Islet precursor cell (in vitro differentiated cells): Measurements from ENCODE around the gene G6PD.
"Not testable (repeated sequence)": the region's sequence is repeated elsewhere in the genome, so short reads cannot be mapped to it uniquely, and the experiment has no call there.

ENCODE experiments used
- DNase-seq: peaks from one replicate; pipeline ENCODE4 v3.0.0-alpha.2; 2018

G6PD gene

GRCh38 chrX:154513716-154514115 is 32.9 kb downstream of the G6PD start:
- DNase-seq = no peak

DNA sequence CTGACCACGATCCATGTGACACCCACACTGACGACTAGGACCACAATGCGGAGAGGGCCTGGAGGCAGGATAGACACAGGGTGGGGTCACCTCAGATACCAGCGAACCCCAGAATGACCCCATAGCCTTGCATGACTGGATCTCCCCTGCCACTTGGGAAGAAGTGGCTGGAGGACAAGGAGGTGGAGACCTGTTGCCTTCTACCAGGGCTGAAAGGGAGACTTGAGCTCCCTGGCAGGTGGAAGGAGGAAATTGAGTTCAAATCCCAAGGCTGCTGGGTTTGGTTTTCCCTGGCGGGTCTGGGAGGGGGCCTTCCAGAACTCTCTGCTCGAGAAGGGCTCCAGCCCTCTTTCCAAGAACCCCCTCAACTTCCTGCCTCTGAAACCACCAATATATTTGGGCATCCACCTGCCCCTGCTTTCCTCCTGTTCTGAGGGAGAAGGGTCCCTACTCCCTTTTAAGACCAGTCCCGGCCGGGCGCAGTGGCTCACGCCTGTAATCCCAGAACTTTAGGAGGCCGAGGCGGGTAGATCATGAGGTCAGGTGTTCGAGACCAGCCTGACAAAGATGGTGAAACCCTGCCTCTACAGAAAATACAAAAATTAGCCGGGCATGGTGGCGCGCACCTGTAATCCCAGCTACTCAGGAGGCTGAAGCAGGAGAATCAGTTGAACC is 33.6 kb downstream of the G6PD start:
- DNase-seq = no peak

GRCh38 chrX:154511761-154512160 is 34.9 kb downstream of the G6PD start:
- no peak for DNase-seq

DNA sequence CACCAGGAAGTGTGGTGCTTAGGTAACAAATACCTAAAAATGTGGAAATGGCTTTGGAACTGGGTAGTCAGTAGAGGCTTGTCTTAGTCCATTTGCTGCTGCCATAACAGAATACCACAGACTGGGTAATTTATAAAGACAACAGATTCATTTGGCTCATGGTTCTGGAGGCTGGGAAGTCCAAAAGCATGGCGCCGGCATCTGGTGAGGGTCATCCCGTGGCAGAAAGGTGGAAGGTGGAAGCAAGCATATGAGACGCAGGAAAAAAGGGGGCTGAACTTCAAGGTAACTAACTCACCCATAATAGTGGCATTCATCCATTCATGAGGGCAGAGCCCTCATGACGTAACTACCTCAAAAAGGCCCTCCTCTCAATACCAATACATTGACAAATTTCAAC is 37.2 kb downstream of the G6PD start:
- no peak for DNase-seq

DNA sequence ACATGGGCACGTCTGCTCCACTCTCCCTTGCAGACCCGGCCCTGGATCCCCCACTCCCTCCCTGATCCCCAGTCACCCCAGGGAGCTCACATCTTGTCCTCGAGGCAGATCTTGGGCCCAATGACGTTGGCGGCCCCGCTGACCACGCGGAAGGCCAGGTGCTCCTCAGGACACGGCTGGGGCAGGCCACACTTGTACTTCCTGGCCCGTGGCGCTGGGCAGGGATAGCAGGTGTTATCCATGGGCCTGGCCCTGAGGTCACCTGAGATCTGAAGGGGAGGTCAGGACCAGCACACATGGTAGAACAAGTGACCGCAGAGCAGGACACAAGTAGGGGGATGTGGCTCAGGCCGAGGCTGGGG is 38.3 kb downstream of the G6PD start:
- DNase-seq = no peak

DNA sequence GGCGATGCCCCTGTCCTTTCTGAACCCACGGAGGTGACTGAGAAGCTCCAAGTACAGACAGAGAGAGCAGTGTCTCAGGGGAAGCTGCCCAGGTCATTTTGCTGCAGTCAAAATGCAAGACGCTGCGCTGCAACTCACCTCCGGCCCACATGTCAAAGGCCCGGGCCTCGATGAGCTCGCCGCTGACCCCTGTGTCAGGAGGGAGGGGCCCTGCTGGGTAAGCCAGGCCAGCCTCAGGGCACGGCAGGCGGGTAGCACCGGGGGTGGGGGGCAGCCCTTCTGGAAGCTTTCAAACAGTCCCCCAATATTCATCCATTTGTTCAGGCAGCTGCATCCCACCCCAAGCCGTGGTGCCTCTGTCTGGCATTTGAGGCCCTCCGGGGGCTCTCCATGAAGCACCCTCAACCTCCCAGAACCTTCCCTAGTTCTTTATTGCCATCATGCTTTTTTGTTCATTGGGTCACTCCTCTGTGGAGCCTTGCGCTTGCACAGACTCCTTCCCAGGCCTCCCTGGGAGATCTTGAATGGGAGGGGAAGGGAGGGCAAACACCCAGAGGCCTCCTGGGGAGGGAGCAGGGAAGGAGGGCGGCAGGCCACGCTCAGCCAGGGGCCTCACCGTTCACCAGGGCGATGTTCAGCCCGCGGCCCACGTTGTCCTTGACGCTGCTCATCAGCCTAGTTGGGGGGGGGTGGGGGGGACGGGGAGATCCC is 38.8 kb downstream of the G6PD start:
- no peak for DNase-seq

GRCh38 chrX:154506483-154507332 is 39.9 kb downstream of the G6PD start:
- no peak for DNase-seq

DNA sequence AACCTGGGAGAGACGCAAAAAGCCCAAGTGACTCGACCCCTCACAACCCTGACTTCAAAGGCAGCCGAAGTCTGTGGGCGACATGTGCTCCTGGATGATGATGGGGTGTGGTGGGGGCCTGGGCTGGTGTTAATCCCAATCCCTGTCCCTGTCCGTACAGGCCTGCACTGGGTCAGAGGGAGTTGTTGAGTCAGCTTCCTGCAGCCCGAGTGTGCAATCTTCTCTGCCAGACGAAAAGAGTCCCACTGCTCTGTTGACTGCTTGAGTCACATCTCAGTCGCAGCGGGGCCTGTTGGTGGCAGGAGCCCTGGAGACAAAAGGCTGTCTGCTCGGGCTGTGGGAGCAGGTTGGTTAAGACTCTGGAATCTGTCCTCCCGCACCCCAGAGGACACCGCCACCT is 40.9 kb downstream of the G6PD start:
- DNase-seq = peak; percentile 89

GRCh38 chrX:154502989-154503388 is 43.7 kb downstream of the G6PD start:
- no peak for DNase-seq

GRCh38 chrX:154502098-154502497 is 44.5 kb downstream of the G6PD start:
- no peak for DNase-seq

- not testable (repeated sequence) for DNase-seq
Measured at GRCh38 chrX:154501423-154501822, 45.2 kb downstream of the G6PD start.

GRCh38 chrX:154496591-154497137 is 50.0 kb downstream of the G6PD start:
- DNase-seq = not testable (repeated sequence)

- no peak for DNase-seq
Measured at GRCh38 chrX:154495472-154495922, 51.1 kb downstream of the G6PD start.

- no peak for DNase-seq
Measured at GRCh38 chrX:154494715-154495114, 51.9 kb downstream of the G6PD start.

GRCh38 chrX:154490414-154491083 is 56.1 kb downstream of the G6PD start, which contains the start of gene SLC10A3:
Gene SLC10A3 (minus strand): TSS chrX:154490629. CDS start chrX:154488940, 1,689 bp downstream.
- DNase-seq = peak; percentile 98

- peak; percentile 61 for DNase-seq
Measured at GRCh38 chrX:154490021-154490413, 56.6 kb downstream of the G6PD start.

DNA sequence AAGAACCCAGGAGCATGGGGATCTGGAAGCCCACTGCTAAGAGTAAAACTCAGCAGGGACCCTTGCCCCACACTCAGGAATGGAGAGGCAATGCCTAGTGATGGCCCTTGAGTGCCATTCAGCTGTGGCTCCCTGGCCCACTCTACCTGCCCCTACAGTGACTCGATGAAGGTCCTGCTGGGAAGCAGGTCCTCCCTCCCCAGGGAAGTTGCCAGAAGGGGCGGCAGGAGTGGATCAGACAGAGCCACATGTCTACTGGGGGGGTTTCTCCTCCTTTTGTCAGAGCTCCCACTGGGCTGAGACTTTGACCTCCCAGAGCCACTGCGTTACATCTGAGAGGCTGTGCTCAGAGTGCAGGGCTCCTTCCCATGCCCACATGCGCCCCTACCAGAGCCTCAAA is 57.5 kb downstream of the G6PD start:
- peak; percentile 34 for DNase-seq

GRCh38 chrX:154488336-154489075 is 58.1 kb downstream of the G6PD start:
- peak; percentile 35 for DNase-seq

GRCh38 chrX:154487518-154488290 is 58.9 kb downstream of the G6PD start:
- peak; percentile 49 for DNase-seq

GRCh38 chrX:154486396-154487207 is 60.0 kb downstream of the G6PD start, which contains the start of gene UBL4A:
Gene UBL4A (minus strand): TSS chrX:154486615. CDS start chrX:154486584, 31 bp downstream.
- peak; percentile 93 for DNase-seq
